ENCODE measurements around the gene SND1.

DNA sequence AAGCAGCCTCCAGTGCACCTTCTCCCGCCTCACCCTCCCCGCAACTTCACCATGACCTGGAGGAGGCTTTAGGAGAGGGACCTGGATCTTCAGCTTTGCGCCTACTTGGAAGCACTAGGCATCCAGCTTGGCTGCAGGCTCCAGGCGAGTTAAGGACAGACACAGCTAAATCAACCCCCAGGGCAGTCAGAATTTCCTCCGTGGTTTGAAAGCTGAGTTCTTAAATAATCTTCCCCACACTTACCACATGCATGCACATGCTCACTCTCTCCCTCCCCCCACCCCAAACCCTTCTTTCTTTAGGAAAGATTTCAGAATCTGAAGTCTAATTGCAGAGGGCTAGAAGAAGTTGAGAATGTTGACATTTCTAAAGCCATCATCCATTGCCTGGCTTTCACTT, 416.0 kb downstream of the SND1 start:
- TF ChIP-seq, protein P1, sequence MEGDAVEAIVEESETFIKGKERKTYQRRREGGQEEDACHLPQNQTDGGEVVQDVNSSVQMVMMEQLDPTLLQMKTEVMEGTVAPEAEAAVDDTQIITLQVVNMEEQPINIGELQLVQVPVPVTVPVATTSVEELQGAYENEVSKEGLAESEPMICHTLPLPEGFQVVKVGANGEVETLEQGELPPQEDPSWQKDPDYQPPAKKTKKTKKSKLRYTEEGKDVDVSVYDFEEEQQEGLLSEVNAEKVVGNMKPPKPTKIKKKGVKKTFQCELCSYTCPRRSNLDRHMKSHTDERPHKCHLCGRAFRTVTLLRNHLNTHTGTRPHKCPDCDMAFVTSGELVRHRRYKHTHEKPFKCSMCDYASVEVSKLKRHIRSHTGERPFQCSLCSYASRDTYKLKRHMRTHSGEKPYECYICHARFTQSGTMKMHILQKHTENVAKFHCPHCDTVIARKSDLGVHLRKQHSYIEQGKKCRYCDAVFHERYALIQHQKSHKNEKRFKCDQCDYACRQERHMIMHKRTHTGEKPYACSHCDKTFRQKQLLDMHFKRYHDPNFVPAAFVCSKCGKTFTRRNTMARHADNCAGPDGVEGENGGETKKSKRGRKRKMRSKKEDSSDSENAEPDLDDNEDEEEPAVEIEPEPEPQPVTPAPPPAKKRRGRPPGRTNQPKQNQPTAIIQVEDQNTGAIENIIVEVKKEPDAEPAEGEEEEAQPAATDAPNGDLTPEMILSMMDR (conservative IDR thresholded peaks at IDR 0.05 in 1 of 2, IDR thresholded peaks at IDR 0.05 in 1 of 2; ENCODE audit: extremely low read depth in 1 of 2, insufficient read depth in 1 of 2, low read depth in 1 of 2, low read length in 2 of 2): no peak
- TF ChIP-seq EZH2 (IDR thresholded peaks at IDR 0.05; ENCODE audit: borderline replicate concordance, low read length): no peak

Data from mammary epithelial cell (primary cell).